ENCODE results near the gene TLK2.
"Not testable (repeated sequence)": the region's sequence is repeated elsewhere in the genome, so short reads cannot be mapped to it uniquely, and the experiment has no call there.

- not testable (repeated sequence) for TF ChIP-seq POLR2A (IDR thresholded peaks at IDR 0.05)
- TF ChIP-seq, protein P1, sequence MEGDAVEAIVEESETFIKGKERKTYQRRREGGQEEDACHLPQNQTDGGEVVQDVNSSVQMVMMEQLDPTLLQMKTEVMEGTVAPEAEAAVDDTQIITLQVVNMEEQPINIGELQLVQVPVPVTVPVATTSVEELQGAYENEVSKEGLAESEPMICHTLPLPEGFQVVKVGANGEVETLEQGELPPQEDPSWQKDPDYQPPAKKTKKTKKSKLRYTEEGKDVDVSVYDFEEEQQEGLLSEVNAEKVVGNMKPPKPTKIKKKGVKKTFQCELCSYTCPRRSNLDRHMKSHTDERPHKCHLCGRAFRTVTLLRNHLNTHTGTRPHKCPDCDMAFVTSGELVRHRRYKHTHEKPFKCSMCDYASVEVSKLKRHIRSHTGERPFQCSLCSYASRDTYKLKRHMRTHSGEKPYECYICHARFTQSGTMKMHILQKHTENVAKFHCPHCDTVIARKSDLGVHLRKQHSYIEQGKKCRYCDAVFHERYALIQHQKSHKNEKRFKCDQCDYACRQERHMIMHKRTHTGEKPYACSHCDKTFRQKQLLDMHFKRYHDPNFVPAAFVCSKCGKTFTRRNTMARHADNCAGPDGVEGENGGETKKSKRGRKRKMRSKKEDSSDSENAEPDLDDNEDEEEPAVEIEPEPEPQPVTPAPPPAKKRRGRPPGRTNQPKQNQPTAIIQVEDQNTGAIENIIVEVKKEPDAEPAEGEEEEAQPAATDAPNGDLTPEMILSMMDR (IDR thresholded peaks at IDR 0.05): not testable (repeated sequence)
These were observed 31.7 kb downstream of the TLK2 start for GRCh38 chr17:62510247-62510819.

Data from thyroid gland (tissue), 4 donors.